Fibroblast of the aortic adventitia (primary cell): ENCODE data around the gene CDC42BPB. TPM values are rescaled to one million over a fixed set of nuclear protein-coding genes. Genes with fewer than 3 reads are reported as not detected.

Experiments
- DNase-seq: peaks from one replicate; pipeline ENCODE4 v3.0.0-alpha.2; 2010; ENCODE audit warnings: low read depth
- H3K4me3 ChIP-seq: 2 replicates; pipeline ENCODE4 v1.5.1; 2011; ENCODE audit warnings: low read depth, mild to moderate bottlenecking, control low read depth, low read length, moderate library complexity
- total RNA-seq: library from RNA; depleted of rRNA; stranded (reverse); fragments of >200 nt; gene quantifications from 2 replicates; pipeline ENCODE4 v1.2.3, GENCODE V29; 2012; ENCODE audit warnings: low replicate concordance
- TF ChIP-seq, protein P1 (sequence below): IDR thresholded peaks from 2 replicates; pipeline ENCODE4 v1.5.1; 2011; ENCODE audit warnings: mild to moderate bottlenecking, low read length, control low read depth, inconsistent platforms; ENCODE audit not compliant: insufficient read depth

CDC42BPB gene
- total RNA-seq, 1 donor: 78.4 TPM

DNA sequence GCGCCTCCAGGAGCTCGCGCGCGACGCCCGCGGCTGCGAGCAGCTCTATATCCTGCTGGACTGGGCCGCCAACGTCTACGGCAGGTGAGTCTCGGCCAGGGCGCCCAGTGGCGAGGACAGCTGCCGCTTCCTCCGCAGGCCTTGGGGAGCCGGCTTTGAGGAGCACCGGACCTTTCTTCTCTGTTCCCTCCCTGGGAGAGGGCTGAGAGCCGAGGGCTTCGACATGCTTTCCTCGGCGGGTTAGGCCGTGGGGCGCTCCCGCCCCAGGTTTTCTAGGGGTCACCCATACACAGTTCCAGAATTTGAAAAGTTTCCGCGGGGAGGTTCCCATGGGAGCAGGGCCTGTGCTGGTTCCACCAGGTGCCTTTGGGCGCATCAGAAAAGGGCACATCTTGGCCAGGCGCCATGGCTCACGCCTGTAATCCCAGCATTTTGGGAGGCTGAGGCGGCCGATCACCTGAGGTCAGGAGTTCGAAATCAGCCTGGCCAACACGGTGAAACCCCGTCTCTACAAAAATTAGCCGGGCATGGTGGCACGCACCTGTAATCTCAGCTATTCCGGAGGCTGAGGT is 45.4 kb upstream of the CDC42BPB start:
- DNase-seq: no peak
- TF ChIP-seq, protein P1, sequence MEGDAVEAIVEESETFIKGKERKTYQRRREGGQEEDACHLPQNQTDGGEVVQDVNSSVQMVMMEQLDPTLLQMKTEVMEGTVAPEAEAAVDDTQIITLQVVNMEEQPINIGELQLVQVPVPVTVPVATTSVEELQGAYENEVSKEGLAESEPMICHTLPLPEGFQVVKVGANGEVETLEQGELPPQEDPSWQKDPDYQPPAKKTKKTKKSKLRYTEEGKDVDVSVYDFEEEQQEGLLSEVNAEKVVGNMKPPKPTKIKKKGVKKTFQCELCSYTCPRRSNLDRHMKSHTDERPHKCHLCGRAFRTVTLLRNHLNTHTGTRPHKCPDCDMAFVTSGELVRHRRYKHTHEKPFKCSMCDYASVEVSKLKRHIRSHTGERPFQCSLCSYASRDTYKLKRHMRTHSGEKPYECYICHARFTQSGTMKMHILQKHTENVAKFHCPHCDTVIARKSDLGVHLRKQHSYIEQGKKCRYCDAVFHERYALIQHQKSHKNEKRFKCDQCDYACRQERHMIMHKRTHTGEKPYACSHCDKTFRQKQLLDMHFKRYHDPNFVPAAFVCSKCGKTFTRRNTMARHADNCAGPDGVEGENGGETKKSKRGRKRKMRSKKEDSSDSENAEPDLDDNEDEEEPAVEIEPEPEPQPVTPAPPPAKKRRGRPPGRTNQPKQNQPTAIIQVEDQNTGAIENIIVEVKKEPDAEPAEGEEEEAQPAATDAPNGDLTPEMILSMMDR: no peak
- no peak overlapping the region for H3K4me3 ChIP-seq

DNA sequence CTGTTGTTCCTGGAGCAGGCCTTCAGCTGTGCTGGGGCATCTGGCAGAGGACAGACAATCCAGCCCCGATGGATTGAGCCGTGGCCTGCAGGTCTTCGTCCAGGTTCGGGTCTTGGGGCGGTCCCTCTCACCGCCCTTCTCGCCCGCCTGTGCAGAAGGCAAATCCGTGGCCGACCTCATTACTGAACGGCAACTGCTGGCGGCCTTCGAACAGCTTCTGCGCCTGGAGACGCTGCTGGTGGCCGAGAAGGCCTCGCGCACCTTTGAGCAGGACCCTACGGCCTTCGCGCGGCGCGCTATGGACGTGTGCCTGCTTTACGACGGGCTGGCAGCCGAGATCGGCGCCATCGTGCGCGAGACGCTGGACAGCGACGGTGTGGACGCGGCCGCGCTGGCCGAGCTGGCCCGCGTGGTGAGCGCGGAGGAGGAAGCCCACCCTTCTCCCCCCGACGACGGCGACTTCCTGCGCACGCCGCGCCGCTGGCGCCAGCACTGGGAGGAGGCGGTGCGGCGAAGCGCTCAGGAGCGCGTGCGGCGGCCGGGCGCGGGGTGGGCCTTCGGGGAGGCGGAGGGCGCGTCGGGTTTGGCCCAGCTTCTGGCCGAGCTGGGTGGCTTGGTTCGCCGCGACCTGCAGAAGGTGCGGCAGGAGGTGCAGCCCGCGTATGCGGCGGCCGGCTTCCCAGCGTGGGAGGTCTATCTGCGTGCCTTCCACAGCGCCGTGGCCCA is 44.8 kb upstream of the CDC42BPB start:
- no peak for DNase-seq
- TF ChIP-seq, protein P1: no peak
- H3K4me3 ChIP-seq: no peak overlapping the region

DNA sequence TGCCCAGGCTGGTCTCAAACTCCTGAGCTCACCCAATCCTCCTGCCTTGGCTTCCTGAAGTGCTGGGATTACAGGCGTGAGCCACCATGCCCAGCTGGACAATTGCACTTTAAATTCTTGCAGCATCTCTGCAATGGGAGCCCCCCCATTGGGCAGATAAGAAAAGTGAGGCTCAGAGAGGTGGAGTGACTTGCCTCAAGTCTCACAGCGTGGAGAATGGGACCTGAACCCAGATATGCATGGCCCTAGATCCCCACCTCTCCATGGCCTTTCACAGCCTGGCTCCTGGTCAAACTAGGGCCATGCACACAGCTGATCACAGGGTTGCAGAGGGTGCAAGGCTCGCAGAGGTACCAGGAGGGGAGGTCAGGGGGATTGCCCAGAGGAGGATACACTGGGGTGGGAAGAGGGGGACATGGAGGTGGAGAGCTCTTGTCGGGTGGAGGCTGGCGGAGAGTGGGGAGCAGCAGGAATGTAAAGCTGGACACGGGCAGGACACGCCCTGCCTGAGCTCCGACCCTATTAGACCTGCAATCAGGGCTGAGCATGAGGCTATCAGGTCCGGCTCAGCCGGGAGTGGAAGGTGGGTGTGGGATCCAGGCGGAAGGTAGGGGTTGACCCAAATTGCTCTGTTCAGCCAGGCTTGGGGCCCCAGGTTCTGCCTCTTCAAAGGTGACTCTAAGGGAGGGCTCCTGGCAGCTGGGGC is 44.1 kb upstream of the CDC42BPB start:
- TF ChIP-seq, protein P1: no peak
- H3K4me3 ChIP-seq: no peak overlapping the region
- no peak for DNase-seq

DNA sequence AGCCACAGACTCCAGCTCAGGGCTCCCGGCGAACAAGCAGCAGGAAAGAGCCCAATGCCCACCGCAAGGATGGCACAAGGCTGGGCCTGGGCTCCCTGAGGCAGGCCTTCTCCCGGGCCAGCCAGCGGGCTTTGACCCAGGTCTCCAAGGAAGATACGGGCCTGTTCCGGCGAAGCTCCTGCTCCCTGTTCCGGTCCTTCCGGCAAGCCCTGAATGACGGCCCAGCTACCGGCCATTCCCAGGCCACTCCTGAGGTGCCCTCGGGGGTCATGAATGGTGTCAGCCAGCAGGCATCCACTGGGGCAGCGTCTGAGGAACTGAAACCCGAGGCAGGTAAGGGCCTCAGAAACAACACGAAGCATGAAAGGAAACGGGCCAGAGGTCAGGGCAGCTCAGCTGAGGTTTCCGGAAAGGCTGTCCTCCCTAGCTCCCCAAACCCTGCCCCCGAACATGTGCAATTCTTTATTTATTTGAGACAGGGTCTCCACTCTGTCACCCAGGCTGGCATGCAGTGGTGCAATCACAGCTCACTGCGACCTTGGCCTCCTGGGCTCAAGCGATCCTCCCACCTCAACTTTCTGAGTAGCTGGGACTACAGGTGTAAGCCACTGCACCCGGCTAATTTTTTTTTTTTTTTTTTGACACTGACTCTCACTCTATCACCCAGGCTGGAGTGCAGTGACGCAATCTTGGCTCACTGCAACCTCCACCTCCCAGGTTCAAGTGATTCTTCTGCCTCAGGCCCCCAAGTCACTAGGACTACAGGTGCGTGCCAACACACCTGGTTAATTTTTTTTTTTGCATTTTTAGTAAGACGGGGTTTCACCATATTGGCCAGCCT is 43.2 kb upstream of the CDC42BPB start:
- TF ChIP-seq, protein P1: no peak
- DNase-seq: no peak
- no peak overlapping the region for H3K4me3 ChIP-seq

DNA sequence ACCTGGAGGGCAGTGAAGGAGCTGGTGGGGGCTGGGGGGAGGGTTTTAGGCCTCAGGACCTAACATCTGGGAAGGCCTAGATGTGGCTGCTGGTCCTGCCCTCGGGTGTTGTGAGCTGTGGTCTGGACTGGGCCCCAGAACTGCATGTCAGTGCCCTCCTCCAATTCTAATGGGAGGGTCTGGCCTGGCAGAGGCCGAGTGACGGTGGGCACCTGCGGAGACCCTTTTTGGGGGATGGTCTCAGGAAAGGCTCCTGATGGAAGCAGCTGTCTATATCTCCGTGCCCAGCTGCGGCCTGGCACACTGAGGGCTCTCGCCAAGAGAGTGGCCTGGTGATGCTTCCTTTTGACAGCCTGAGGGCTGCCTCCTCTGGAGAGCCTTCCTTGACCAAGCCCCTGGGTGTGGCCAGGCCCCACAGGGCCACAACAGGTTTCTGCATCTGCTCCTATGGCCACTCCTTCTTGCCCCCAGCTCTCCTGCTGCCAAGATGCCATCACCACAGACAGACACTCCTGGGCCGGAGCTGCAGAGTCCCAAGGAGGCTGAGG is 42.5 kb upstream of the CDC42BPB start:
- TF ChIP-seq, protein P1: no peak
- DNase-seq: no peak

DNA sequence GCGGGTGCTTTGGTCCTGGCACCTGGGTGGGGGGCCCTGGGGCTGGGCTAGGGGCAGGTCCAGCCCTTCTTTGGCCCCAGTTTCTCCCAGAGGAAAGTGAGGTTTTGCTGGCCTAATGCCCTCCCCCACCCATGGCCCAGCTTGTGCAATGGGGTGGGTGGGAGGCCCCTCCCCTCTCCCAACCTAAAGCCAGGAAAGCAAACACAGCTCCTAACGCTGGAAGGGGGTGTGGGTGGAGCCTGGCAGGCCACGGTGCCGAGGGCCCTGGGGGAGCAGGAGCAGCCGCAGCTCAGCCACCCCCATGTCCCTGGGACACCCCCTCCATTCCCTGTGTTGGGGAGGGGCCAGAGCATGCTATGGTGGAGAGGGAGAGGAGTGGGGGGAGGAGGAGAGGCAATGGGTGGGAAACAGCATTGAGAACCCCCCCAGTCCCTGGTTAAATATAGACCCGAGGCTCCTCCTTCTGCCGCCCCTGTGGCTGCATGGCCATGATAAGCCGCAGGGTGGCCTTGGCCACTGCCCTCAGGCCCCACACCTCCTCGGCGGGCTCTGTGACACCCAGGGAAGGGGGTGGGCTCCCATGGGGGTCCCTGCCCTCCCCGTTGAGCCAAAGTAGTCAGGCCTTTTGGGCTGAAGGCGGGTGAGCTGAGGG is 41.9 kb upstream of the CDC42BPB start:
- H3K4me3 ChIP-seq: no peak overlapping the region
- TF ChIP-seq, protein P1: no peak
- DNase-seq: no peak

More for the DNA sequence above, 42.5 kb upstream of the CDC42BPB start:
- no peak overlapping the region for H3K4me3 ChIP-seq
